Suppressor macrophage treated with lipopolysaccharide for 4 hours (primary cell): ENCODE results near the gene LPCAT3.

Experiments used
- DNase-seq: peaks from one replicate; pipeline ENCODE4 v3.0.0-alpha.2; 2020

LPCAT3 gene

GRCh38 chr12:6962285-6963015, 55.8 kb downstream of the LPCAT3 start:
- DNase-seq: no peak

- DNase-seq: peak; percentile 69
Measured at GRCh38 chr12:6961695-6962284, 56.5 kb downstream of the LPCAT3 start.

GRCh38 chr12:6961278-6961694, 57.0 kb downstream of the LPCAT3 start:
- DNase-seq: peak; percentile 95

- peak; percentile 59 for DNase-seq
Measured at GRCh38 chr12:6960593-6961277, 57.5 kb downstream of the LPCAT3 start.

DNA sequence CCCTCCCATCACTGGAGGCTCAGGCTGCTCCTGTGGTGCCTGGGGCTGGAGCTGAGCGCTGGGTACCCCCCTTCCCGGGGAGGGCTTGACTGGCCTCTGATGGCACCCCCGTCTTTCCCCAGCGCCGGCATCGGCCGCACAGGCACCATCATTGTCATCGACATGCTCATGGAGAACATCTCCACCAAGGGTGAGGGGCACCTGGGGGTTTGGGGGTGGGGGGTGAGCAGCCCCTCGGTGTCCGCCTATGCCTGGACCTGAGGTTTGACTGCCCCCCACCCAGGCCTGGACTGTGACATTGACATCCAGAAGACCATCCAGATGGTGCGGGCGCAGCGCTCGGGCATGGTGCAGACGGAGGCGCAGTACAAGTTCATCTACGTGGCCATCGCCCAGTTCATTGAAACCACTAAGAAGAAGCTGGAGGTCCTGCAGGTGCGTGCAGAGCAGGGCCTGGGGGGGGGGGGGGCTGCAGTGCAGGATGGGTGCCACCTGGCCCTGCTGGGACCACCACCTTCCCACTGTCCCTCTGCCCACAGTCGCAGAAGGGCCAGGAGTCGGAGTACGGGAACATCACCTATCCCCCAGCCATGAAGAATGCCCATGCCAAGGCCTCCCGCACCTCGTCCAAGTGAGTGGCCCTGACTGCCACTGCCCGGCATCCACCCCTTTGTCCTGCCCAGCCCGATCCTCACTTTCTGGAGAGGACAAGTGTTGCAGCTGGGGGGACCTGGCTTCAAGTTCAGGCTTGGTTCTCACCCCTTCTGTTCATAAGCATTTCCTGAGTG, 58.3 kb downstream of the LPCAT3 start:
- DNase-seq: no peak

DNA sequence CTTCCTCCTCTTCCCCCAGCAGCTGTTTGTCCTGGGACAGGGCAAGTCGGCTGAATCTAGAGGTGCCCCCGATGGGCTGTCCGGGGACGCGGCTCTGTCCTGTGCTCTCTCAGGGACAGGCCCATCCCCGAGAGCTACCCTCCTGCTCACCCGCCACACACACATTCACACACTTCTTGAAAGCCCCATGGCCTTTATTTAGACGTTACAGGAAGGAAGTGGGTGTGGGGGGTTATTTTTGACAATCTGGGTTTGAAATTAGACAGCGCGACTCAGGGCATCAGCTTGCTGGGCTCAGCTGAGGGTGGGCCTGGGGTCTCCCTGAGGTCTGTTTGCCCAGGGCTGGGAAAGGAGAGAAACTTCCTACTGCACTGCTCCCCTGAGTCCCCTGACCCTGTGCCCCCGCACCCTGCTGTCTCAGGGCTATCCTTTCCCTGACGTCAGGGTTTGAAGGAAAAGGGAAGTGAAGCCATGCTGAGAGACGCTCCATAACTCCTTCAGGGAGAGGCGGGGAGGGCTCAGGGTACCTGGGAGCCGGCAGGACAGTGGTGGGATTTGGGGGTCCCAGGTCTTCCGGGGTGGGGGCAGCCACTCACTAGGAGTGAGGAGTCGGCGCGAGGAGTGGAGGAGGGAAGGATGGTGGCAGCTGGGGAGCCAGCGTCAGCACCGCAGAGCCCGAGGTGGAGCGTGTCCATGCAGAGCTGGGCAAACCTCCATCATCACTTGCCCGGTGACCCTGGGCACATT, 59.0 kb downstream of the LPCAT3 start:
- peak; percentile 91 for DNase-seq

GRCh38 chr12:6958609-6959057, 59.6 kb downstream of the LPCAT3 start:
- peak; percentile 54 for DNase-seq

GRCh38 chr12:6957741-6958608, 60.3 kb downstream of the LPCAT3 start:
- DNase-seq: no peak

GRCh38 chr12:6957151-6957701, 61.0 kb downstream of the LPCAT3 start:
- no peak for DNase-seq

GRCh38 chr12:6956021-6956727, 62.1 kb downstream of the LPCAT3 start:
- DNase-seq: peak; percentile 44

- no peak for DNase-seq
Measured at GRCh38 chr12:6955108-6956020, 62.9 kb downstream of the LPCAT3 start.

GRCh38 chr12:6954316-6955107, 63.8 kb downstream of the LPCAT3 start:
- DNase-seq: no peak

DNA sequence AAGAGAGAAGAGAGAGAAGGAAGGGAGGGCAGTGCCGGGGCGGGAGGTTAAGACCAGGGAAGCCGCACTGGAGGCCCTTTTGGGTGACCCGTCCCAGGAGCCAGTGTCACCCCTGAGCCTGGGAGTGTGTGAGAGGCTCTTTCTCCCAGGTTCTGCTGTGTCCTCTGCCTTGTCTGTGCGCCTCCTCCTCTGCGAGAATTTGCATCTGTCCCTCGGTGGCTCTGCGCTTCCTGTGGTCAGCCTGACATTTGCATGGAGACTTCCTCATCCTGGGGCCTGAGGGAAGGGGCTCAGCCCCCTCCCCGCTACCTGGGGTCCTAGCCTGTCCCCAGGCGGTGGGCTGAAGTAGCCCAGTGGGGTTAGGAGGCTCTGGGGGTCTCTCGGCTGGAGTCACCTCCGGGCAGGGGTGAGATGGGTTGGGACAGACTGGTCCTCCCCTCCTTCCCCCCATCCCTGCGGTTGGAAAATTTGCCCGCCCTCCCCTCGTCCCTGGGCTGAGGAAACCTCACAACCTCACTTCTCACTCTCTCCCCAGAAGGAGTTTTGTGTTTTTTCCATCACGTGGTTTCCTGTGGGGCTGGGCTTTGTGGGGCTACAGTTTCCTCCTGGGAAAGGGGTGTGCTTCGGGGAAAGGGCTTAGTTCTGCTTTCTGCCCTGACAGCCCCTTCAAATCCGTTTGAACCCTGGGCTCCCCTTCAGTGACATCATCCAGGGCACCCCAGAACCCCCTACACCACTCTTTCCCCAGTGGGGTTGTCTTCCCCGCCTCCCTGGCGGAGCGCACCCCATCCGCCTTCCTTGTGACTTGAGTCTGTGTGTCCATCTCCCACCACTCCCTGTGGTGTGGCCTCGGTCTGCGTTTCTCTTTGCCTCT, 64.6 kb downstream of the LPCAT3 start:
- DNase-seq: peak; percentile 92

DNA sequence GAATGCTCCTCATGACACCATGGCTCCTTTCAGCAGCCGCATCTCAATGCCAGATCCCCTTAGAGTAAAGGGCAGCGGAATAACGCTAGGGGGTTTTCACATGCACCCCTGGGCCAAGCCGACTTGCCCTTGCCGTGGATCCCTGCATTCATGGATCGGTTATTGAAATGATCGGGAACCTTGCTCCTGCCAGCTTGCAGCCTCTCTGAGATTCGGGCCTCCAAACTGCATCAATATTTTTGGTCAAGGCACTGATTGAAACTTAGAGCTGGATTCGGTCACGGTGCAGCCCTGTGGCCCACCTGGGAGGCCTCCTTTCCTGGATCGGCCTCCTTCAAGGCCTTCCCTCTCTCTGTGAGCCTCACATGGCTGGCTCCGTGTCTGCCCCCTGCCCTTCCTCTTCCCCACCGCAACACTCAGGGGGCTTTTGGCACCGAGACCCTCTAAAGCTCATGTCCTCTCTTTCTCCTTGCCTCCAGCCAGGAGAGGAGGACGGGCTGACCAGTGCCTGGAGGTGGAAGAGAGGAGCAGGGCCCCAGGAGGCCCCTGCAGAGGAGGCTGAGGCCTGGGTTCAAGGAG, 65.3 kb downstream of the LPCAT3 start:
- no peak for DNase-seq

- no peak for DNase-seq
Measured at GRCh38 chr12:6952121-6952862, 66.0 kb downstream of the LPCAT3 start.

- DNase-seq: no peak
Measured at GRCh38 chr12:6951551-6952120, 66.6 kb downstream of the LPCAT3 start.
